Fibroblast of lung (primary cell): ENCODE measurements around the gene ARMH3.

Experiments used
- EZH2 ChIP-seq: IDR thresholded peaks from 2 replicates; pipeline ENCODE4 v1.5.1; 2012; ENCODE audit warnings: low read length, control low read depth, mild to moderate bottlenecking; ENCODE audit errors: missing control alignments
- TF ChIP-seq, protein P1 (sequence below), 2 donors: IDR thresholded peaks in 1 of 2; conservative IDR thresholded peaks in 1 of 2; 1 replicate in 1 of 2; 2 replicates in 1 of 2; pipeline ENCODE4 v1.5.1; 2011 to 2012; ENCODE audit warnings: low read length in 2 of 2, control low read depth in 1 of 2, inconsistent platforms in 1 of 2, low read depth in 1 of 2, mild to moderate bottlenecking in 1 of 2

DNA sequence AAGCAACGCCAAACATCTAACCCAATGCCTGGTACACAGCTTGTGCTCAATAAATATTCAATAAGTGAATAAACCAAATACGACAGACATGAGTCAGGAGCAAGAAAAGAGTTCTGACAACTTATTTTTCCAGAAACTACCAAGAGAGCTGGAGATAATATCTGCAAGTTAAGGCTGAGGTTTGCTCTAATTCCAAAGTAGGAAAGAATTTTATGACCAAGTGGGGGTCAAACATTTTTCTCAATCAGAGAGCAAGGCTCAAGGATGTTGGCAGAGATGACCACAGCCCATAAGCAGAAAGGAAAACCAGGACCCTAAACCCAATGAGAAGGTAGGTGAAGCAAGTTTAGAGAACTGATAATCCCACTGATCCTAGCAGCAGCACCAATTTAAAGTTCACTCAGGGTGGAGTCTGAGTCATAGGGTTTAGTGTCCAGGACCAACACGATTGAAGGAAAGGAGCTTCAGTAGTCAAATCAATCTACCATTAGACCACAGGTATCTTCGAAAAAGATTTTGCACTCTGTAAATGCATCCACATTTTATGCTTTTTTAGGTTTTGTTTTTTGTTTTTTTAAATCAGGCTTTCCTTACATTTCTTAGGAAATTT is 163.1 kb downstream of the ARMH3 start:
- TF ChIP-seq, protein P1, sequence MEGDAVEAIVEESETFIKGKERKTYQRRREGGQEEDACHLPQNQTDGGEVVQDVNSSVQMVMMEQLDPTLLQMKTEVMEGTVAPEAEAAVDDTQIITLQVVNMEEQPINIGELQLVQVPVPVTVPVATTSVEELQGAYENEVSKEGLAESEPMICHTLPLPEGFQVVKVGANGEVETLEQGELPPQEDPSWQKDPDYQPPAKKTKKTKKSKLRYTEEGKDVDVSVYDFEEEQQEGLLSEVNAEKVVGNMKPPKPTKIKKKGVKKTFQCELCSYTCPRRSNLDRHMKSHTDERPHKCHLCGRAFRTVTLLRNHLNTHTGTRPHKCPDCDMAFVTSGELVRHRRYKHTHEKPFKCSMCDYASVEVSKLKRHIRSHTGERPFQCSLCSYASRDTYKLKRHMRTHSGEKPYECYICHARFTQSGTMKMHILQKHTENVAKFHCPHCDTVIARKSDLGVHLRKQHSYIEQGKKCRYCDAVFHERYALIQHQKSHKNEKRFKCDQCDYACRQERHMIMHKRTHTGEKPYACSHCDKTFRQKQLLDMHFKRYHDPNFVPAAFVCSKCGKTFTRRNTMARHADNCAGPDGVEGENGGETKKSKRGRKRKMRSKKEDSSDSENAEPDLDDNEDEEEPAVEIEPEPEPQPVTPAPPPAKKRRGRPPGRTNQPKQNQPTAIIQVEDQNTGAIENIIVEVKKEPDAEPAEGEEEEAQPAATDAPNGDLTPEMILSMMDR (conservative IDR thresholded peaks at IDR 0.05 in 1 of 2, IDR thresholded peaks at IDR 0.05 in 1 of 2; ENCODE audit: low read depth in 1 of 2, low read length in 2 of 2): no peak
- TF ChIP-seq EZH2: no peak
